PC-9 (cell line): Measurements from ENCODE around the gene GDPD5.

Experiments
- EZH2 ChIP-seq: fragments of 200-600 bp; sonication (generic); IDR thresholded peaks from 2 replicates; pipeline ENCODE4 v1.8.0; 2017; ENCODE audit warnings: antibody characterized with exemption, low read depth
- TF ChIP-seq, protein P1 (sequence below): fragments of 200-600 bp; sonication (generic); conservative IDR thresholded peaks from 2 replicates; pipeline ENCODE4 v1.6.1; 2017; ENCODE audit warnings: mixed run types, antibody characterized with exemption, mild to moderate bottlenecking, moderate library complexity

DNA sequence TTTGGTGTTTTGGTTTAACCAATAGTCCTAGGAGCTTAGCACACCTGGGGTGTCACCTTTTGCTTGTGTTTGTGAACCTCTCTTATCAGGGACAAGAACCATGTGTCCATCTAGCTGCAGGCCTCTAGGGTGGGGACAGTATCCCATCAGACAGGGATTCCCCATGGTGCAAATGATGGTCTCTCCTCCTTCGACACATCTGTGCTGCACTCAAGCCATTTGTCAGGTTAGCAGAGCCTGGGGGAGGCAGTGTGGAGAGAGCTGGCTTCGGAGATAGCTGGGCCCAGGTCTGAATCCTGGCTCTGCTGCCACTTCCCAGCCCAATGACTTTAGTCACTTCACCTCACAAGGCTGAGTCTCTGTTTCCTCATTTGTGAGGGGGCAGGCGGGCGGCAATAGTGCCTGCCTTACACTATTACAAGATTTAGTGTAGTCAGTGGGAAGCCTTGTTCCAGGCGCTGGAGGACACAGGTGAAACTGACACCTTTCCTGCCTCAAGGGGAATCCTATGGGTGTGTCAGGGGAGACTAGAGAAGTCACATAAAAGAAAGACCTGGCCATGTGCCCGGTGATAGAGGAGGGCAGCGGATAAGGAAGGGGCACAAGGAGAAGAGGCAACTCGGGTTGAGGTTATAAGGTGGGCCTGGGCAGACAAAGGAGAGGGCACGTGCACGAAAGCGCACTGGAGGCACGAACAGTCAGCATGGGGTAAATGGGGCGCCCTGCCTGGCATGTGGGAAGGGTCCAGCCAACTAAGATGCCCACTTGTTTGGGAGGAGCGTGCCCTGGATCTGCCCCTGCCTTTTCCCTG, 105.3 kb downstream of the GDPD5 start:
- TF ChIP-seq, protein P1, sequence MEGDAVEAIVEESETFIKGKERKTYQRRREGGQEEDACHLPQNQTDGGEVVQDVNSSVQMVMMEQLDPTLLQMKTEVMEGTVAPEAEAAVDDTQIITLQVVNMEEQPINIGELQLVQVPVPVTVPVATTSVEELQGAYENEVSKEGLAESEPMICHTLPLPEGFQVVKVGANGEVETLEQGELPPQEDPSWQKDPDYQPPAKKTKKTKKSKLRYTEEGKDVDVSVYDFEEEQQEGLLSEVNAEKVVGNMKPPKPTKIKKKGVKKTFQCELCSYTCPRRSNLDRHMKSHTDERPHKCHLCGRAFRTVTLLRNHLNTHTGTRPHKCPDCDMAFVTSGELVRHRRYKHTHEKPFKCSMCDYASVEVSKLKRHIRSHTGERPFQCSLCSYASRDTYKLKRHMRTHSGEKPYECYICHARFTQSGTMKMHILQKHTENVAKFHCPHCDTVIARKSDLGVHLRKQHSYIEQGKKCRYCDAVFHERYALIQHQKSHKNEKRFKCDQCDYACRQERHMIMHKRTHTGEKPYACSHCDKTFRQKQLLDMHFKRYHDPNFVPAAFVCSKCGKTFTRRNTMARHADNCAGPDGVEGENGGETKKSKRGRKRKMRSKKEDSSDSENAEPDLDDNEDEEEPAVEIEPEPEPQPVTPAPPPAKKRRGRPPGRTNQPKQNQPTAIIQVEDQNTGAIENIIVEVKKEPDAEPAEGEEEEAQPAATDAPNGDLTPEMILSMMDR, result no peak
- TF ChIP-seq EZH2, result no peak
